COLO668 (cell line): ENCODE results near the gene CEP83.
"Not testable (repeated sequence)": the region's sequence is repeated elsewhere in the genome, so short reads cannot be mapped to it uniquely, and the experiment has no call there.

Experiments
- DNase-seq: peaks from one replicate; lab custom pipeline; 2025; ENCODE audit not compliant: unreplicated experiment; lab: John Stamatoyannopoulos, UW

Gene CEP83

DNA sequence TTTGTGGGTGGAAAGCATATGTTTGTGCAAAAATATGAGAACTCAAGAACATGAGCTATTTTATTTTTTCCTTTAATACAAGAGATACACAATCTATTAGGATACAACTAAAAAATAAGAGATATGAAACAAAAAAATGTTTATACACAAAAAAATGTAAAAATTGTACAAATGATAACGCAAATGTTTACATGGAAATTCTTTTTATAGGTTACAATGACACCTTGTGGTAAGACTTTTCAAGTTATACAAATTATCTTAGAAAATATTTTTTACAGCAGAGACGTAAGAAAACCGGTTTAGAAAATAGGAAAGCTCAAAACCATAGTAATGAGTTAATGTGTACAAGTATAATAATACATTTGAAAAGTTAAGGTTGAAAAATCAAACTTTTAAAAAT lies 25.5 kb downstream of the CEP83 start:
- DNase-seq = no peak

DNA sequence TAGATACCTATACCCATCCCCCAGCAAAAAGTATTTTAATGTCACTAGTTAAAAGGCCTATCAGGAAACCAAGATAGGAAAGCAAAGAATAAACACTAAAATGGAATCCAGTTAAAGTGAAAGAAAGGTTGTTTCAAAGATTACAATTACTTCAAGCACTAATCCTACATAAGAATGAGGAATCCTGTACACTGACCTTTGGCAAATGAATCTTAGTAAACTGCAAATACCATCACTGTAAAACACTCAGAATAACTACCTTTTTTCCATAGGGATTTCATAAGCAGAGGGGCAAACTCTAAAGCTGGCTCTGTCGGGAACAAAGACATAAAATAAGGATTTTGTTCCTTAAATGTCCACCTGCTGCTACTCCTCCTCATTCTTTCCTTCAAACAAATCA lies 25.9 kb downstream of the CEP83 start:
- DNase-seq = no peak

- no peak for DNase-seq
Measured at GRCh38 chr12:94430304-94430703, 29.4 kb downstream of the CEP83 start.

DNA sequence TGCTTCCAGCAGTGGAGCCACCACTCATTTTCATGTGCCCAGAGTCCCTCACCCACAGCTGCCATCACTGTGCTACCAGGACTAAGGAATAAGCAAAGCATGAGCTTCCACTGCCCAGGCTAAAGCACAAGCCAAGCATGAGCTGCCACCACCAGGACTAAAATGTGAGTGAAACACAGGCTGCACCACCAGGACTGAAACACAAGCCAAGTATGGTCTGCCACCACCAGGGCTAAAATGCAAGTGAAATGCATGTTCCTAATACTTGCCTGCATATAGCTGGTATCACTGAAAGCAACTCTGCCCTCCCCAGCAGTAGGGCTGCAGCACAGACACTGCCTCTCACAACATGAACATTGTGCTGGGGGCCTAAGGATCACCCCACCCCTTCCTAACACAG lies 30.0 kb downstream of the CEP83 start:
- DNase-seq = no peak

GRCh38 chr12:94429191-94429590 lies 30.5 kb downstream of the CEP83 start:
- DNase-seq = no peak

GRCh38 chr12:94427501-94428381 lies 31.9 kb downstream of the CEP83 start:
- DNase-seq = no peak

DNA sequence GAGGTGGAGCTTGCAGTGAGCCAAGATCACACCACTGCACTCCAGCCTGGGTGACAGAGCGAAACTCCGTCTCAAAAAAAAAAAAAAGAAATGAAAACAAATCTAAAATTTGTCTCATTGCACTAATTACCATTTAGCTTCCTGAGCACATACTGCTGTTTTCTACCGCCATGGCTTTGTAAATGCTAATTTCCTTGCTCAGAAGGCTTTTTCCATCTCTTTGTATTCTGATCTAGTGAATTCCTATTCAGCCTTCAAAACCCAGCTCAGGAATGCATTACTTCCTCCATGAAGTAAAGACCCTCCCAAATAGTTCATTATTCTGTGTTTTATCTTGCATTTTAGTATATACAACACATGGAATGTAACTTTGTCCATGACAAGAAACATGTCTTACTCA lies 33.6 kb downstream of the CEP83 start:
- DNase-seq = no peak

DNA sequence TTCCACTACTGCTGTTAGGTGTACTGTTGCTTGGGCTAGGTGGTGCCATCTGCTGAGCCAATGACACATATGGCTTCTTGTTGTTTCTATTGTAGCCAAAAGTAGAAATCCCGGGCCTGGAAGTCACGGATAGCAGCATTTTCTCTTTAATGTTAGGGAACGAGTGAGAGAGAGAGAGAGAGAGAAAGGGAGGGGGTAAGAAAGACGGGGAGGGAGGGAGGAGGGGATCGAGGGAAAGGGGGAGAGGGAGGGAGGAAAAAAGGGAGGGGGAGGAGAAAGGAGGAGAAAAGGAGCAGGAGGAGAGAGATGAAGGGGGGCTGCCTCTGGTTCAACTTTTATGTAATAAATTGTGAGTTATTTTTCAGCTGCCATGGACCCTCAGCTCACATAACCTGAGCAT lies 34.8 kb downstream of the CEP83 start:
- not testable (repeated sequence) for DNase-seq

DNA sequence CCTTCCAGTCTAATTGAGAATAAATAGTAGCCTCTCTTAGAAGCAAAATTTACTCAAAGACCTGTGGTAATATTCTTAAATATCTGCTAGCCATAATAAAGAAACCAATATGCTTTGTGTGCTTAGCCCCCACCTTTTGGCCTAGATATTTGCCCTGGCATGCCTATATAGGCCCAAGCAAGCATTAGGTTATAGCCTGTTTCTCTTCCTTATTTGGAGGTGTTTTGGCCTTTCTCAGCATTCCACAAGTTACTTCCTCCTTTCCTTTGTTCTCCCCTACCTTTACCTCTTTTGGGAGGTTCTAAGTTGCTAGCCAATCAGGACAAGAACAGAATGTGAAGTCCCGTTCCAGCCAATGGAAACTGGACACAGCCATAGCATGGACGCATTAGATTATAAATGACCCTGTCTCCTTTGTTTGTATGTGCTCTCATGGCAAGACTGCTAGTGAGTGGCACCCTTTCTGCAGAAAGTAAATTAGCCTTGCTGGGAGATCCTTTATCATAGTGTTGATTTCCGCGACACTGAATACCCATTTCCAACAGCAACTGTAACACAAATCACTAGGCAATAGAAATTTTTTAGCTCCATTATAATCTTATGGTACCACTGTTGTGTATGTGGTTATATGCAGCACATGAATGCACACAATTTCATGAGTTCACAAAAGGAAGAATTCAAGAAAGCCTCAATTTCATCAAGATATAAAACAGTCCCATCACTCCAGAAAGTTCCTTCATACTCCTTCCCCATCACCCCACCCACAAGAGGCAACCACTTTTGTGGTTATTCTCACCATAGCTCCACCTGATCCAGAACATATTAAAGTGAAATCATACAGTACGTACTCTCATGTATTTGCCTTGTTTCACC lies 37.6 kb downstream of the CEP83 start:
- DNase-seq = no peak

- no peak for DNase-seq
Measured at GRCh38 chr12:94418517-94418916, 41.1 kb downstream of the CEP83 start.

DNA sequence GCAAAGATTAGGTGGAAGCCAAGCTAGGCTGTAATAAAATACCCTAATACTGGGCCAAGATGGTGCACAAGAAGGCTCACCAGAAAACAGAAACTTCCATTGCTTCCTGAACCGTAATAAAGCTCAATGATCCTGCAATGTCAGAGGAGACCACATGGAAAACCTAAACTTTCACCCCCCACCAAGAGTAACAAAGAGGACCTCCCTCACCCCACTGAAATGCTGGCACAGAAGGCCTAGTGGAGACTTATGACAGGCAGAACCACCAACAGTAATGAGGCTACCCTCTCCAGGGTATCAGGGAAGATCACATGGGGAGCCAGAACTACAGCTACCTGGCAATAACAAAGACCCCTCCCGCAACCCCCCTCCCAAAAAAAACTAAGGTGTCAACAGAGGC lies 43.1 kb downstream of the CEP83 start:
- DNase-seq = no peak

DNA sequence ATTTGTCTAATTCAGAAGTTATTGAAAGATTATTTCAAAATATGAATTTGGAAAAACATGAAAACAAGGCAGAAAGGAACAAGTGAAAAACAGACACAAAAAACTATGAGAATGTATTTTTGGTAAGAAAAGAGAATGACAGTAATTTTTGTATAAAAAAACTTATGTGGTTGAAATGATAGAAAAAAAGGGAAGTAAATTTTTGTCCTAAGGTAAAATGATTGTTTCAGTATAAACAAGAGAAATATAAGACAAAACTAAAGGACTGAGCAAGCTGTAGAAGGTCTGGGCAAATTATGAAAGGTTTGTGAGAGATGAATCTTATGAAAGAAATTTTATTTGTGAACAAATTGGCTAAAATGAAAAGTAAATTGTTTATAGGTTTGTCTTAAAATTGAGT lies 44.6 kb downstream of the CEP83 start:
- DNase-seq = no peak

DNA sequence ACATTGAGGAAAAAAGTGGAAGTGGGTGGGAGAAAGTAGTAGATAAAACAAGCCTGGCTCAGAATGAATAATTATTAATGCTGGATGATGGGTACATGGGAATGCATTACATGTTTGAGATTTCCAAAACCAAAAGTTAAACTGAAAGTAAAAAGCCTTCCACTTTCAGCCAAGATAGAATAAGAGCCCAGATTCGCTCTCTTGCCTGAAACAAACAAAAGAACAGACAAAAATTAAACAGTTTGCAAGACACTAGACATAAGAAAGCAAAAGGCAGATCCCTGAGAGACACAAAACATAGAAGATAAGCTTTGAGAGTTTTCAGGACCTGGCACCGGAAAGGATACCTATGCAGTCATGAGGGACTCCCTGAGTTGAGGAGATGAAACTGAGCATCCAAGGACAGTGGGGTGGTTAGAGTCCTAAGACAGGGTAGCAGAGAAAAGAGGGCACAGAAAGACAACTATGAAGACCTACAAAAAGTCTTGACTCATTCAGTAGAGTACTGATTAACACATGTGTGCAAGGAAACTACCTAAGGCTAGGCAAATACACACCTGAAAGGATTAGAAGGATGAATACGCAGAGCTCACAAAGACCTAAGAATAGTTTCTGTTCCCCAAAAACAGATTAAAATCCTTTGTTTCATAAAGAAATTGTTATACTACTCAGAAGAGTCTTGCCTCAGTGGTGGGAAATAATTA lies 54.1 kb downstream of the CEP83 start:
- no peak for DNase-seq

GRCh38 chr12:94404854-94405253 lies 54.8 kb downstream of the CEP83 start:
- DNase-seq = no peak

DNA sequence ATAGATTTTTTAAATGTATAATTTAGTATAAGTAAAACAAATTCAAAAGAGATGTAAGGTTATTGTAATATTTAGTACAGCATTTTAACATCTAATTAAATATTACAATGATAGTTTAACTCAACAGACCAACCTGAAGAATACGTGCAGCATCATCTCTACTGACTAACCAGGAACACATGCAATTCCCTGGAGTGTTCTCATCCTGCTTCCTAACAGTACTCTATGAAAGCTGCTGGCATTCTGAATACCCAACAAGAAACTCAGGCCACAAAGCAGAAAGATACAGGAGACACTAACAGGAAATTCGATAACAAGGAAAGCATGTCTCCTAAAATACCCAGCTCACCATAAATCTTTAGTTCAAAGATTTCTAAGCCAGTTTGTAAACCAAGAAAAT lies 58.3 kb downstream of the CEP83 start:
- no peak for DNase-seq

- DNase-seq = not testable (repeated sequence)
Measured at GRCh38 chr12:94398685-94399084, 61.0 kb downstream of the CEP83 start.

- DNase-seq = no peak
Measured at GRCh38 chr12:94397401-94397800, 62.3 kb downstream of the CEP83 start.

DNA sequence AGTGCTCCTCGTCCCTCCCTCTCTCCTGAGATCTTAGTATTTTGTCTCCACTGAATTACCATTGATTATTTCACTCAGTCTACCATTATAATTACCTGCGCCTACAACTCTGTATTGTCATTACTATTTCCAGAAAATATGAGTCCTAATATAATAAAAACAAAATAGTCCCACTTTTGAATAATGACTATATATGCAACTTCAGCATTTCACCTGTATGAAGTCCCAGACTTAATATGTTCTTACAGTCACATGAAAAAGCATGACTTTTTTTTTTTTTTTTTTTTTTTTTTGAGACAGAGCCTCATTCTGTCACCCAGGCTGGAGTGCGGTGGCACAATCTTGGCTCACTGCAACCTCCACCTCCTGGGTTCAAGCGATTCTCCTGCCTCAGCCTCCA lies 63.7 kb downstream of the CEP83 start:
- not testable (repeated sequence) for DNase-seq

DNA sequence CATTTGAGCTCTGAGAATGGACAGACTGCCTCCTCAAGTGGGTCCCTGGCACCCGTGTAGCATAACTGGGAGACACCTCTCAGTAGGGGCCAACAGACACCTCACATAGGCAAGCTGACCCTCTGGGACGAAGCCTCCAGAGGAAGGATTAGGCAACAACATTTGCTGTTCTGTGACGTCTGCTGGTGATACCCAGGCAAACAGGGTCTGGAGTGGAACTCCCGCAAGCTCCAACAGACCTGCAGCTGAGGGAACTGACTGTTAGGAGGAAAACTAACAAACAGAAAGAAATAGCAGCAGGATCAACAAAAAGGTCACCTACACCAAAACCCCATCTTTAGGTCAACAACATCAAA lies 69.6 kb downstream of the CEP83 start:
- DNase-seq = no peak

- DNase-seq = not testable (repeated sequence)
Measured at GRCh38 chr12:94389482-94390129, 70.1 kb downstream of the CEP83 start.

DNA sequence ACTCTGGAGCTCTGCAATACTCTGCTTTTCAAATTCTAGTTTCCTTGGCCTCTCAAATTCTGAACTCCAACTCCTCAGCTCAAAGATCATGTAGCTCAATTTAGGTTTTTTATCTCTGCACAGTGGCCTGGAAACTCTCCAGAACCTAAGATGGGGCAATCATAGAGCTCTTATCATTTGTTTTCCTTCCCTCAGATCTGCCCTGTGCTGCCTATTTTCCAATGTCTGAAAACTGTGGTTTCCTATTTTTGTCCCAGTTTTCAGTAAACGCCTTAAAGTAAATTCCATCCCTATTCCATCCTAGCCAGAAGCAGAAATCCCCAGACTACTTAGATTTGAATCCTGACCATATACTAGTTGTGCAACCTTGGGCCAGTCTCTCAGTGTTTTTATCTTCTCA lies 73.2 kb downstream of the CEP83 start:
- DNase-seq = no peak
